Measurements from ENCODE around the gene EIF2S1. TPM values are rescaled to one million over a fixed set of nuclear protein-coding genes. Genes with fewer than 3 reads are reported as not detected.

EIF2S1 gene
- total and polyA plus RNA-seq, 2 experiments from 2014 or later = 42.7 to 135 TPM

GRCh38 chr14:67377916-67378315 is 17.8 kb downstream of the EIF2S1 start:
- Histone ChIP-seq H3K4me1 (ENCODE audit: low read depth) (no peaks in the 10 kb centered on the region), H3K4me3 (no peak overlapping the region), H3K27ac (no peak overlapping the region), H3K9me3 (ENCODE audit: low read depth) (no peaks in the 10 kb centered on the region), H3K27me3 (no peaks in the 10 kb centered on the region), H3K36me3 (peaks cover 64% of the 10 kb centered on the region)
- no peak for DNase-seq (ENCODE audit: low read depth in 1 of 2, low spot score in 1 of 2)
- TF ChIP-seq, protein P1, sequence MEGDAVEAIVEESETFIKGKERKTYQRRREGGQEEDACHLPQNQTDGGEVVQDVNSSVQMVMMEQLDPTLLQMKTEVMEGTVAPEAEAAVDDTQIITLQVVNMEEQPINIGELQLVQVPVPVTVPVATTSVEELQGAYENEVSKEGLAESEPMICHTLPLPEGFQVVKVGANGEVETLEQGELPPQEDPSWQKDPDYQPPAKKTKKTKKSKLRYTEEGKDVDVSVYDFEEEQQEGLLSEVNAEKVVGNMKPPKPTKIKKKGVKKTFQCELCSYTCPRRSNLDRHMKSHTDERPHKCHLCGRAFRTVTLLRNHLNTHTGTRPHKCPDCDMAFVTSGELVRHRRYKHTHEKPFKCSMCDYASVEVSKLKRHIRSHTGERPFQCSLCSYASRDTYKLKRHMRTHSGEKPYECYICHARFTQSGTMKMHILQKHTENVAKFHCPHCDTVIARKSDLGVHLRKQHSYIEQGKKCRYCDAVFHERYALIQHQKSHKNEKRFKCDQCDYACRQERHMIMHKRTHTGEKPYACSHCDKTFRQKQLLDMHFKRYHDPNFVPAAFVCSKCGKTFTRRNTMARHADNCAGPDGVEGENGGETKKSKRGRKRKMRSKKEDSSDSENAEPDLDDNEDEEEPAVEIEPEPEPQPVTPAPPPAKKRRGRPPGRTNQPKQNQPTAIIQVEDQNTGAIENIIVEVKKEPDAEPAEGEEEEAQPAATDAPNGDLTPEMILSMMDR (IDR thresholded peaks at IDR 0.05; ENCODE audit: low read depth, low read length) = no peak

DNA sequence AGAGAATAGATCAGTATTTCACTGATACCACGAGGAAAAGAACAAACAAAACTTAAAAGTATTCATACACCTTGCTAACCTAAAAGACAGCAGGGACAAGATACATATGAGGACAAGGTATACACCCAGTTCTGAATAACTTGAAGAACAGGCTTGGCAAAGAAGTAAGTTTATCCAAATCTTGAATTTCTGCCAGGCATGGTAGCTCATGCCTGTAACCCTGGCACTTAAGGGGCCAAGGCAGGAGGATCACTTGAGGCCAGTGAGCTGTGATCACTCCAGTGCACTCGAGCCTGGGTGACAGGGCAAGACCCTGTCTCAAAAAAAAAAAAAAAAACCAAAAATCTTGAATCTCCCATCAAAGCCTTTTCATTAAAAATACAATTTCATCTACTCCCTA is 25.0 kb downstream of the EIF2S1 start:
- Histone ChIP-seq H3K36me3 (peaks cover 45% of the 10 kb centered on the region), H3K27ac (no peak overlapping the region), H3K9me3 (ENCODE audit: low read depth) (no peaks in the 10 kb centered on the region), H3K4me3 (no peak overlapping the region), H3K4me1 (ENCODE audit: low read depth) (no peaks in the 10 kb centered on the region), H3K27me3 (no peaks in the 10 kb centered on the region)
- TF ChIP-seq, protein P1 (IDR thresholded peaks at IDR 0.05; ENCODE audit: low read depth, low read length) = no peak
- no peak for DNase-seq (ENCODE audit: low read depth in 1 of 2, low spot score in 1 of 2)

DNA sequence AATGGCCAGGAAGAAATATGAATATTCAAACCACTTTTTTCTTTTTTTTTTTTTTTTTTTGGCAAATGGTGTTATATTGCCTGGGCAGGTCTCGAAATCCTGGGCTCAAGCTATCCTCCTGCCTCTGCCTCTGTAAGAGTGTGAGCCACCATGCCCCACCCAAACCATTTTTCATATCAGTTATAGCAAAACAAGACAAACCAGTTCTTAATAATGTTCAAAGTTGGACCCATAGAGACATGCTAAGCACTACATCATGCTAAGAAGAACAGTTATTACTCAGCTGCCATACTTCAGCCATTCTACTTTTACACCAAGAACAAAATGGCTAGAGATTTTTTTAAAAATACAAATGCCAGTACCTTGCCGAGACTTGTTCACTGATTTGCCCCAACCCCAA is 25.5 kb downstream of the EIF2S1 start:
- H3K36me3 ChIP-seq = peaks cover 44% of the 10 kb centered on the region

GRCh38 chr14:67387195-67387594 is 27.1 kb downstream of the EIF2S1 start:
- no peak overlapping the region for H3K27ac ChIP-seq
- no peak for DNase-seq (ENCODE audit: low read depth in 1 of 2, low spot score in 1 of 2)
- peaks cover 29% of the 10 kb centered on the region for H3K36me3 ChIP-seq

More for the DNA sequence above, 25.5 kb downstream of the EIF2S1 start:
- DNase-seq (ENCODE audit: low read depth in 1 of 2, low spot score in 1 of 2) = no peak
- no peak overlapping the region for H3K4me3 ChIP-seq
- H3K27ac ChIP-seq = no peak overlapping the region
- TF ChIP-seq, protein P1 (IDR thresholded peaks at IDR 0.05; ENCODE audit: low read depth, low read length) = no peak
- no peaks in the 10 kb centered on the region for H3K9me3 ChIP-seq (ENCODE audit: low read depth)
- H3K27me3 ChIP-seq = no peaks in the 10 kb centered on the region
- peaks cover 2% of the 10 kb centered on the region for H3K4me1 ChIP-seq (ENCODE audit: low read depth)

GRCh38 chr14:67389275-67389674 is 29.1 kb downstream of the EIF2S1 start:
- H3K9me3 ChIP-seq (ENCODE audit: low read depth) = no peaks in the 10 kb centered on the region

More at GRCh38 chr14:67387195-67387594, 27.1 kb downstream of the EIF2S1 start:
- Histone ChIP-seq H3K9me3 (ENCODE audit: low read depth) (no peaks in the 10 kb centered on the region), H3K4me1 (ENCODE audit: low read depth) (peaks cover 5% of the 10 kb centered on the region), H3K27me3 (no peaks in the 10 kb centered on the region), H3K4me3 (no peak overlapping the region)
- TF ChIP-seq, protein P1 (IDR thresholded peaks at IDR 0.05; ENCODE audit: low read depth, low read length) = no peak

More at GRCh38 chr14:67389275-67389674, 29.1 kb downstream of the EIF2S1 start:
- peaks cover 9% of the 10 kb centered on the region for H3K36me3 ChIP-seq
- no peaks in the 10 kb centered on the region for H3K27me3 ChIP-seq
- DNase-seq (ENCODE audit: low read depth in 1 of 2, low spot score in 1 of 2) = no peak
- H3K4me1 ChIP-seq (ENCODE audit: low read depth) = peaks cover 5% of the 10 kb centered on the region
- no peak overlapping the region for H3K27ac ChIP-seq
- H3K4me3 ChIP-seq = no peak overlapping the region
- TF ChIP-seq, protein P1 (IDR thresholded peaks at IDR 0.05; ENCODE audit: low read depth, low read length) = no peak
